IMR-90 (cell line): ENCODE results near the gene NXN. TPM values are rescaled to one million over a fixed set of nuclear protein-coding genes. Genes with fewer than 3 reads are reported as not detected.

ENCODE experiments used
- ATAC-seq: fragments of 200-7000 bp; cut with Tn5 transposase; 2 replicates; pipeline ENCODE4 v1.9.1; 2020; ENCODE audit warnings: low read depth, mild to moderate bottlenecking, moderate library complexity
- BruUV-seq: library from RNA; stranded (reverse); fragments of 400-500 nt; replicated peaks from 2 replicates; lab custom pipeline; 2021; lab: Mats Ljungman, UMichigan
- CTCF ChIA-PET: fragments of 300-600 bp; formaldehyde crosslinking; extraction: SDS; loops from one replicate; lab custom pipeline; 2021; ENCODE audit warnings: antibody characterized with exemption; lab: Yijun Ruan, JAX
- POLR2A ChIA-PET: fragments of 300-600 bp; sonication (Branson Sonifier 250); formaldehyde crosslinking; loops from one replicate; lab custom pipeline; 2022; ENCODE audit warnings: antibody characterized with exemption; ENCODE audit not compliant: unreplicated experiment; lab: Charles Lee
- DNase-seq: peaks from one replicate; pipeline ENCODE4 v3.0.0; 2013
- H2AFZ ChIP-seq: replicated peaks from 2 replicates; pipeline ENCODE3; 2013; ENCODE audit warnings: low read length, mild to moderate bottlenecking; ENCODE audit not compliant: poor library complexity
- H2AK5ac ChIP-seq: 2 replicates; pipeline ENCODE4 v1.6.1; 2013; ENCODE audit warnings: low read depth, low read length, inconsistent platforms
- H2AK9ac ChIP-seq: replicated peaks from 2 replicates; pipeline ENCODE3; 2013; ENCODE audit warnings: mild to moderate bottlenecking, low read depth, low read length, moderate library complexity; ENCODE audit not compliant: poor library complexity
- H2BK120ac ChIP-seq: 2 replicates; pipeline ENCODE4 v1.6.1; 2013; ENCODE audit warnings: low read depth, low read length, inconsistent platforms
- H2BK15ac ChIP-seq: 3 replicates; pipeline ENCODE4 v1.6.1; 2013; ENCODE audit warnings: low read depth, low read length, inconsistent platforms
- H2BK20ac ChIP-seq: 2 replicates; pipeline ENCODE4 v1.6.1; 2013; ENCODE audit warnings: low read depth, mild to moderate bottlenecking, inconsistent platforms, low read length, moderate library complexity
- H2BK5ac ChIP-seq: 2 replicates; pipeline ENCODE4 v1.6.1; 2013; ENCODE audit warnings: mild to moderate bottlenecking, low read depth, low read length, inconsistent platforms; ENCODE audit not compliant: poor library complexity, severe bottlenecking
- H3K14ac ChIP-seq: replicated peaks from 2 replicates; pipeline ENCODE4 v1.6.1; 2013; ENCODE audit warnings: low read depth, low read length, inconsistent platforms
- H3K18ac ChIP-seq: 2 replicates; pipeline ENCODE4 v1.6.1; 2013; ENCODE audit warnings: low read depth, low read length, control low read depth
- H3K23ac ChIP-seq: 2 replicates; pipeline ENCODE4 v1.6.1; 2013; ENCODE audit warnings: low read depth, low read length, inconsistent platforms
- H3K27ac ChIP-seq: 2 replicates; pipeline ENCODE4 v1.5.1; 2013; ENCODE audit warnings: mild to moderate bottlenecking, control low read depth, low read length; ENCODE audit not compliant: insufficient read depth
- H3K27me3 ChIP-seq: 2 replicates; pipeline ENCODE4 v1.6.1; 2013; ENCODE audit warnings: low read length; ENCODE audit not compliant: control insufficient read depth, insufficient read depth
- H3K36me3 ChIP-seq: 2 replicates; pipeline ENCODE4 v1.6.1; 2013; ENCODE audit warnings: low read length, mixed read lengths; ENCODE audit not compliant: control insufficient read depth, insufficient read depth
- H3K4ac ChIP-seq: 2 replicates; pipeline ENCODE4 v1.6.1; 2013; ENCODE audit warnings: low read depth, low read length, inconsistent platforms
- H3K4me1 ChIP-seq: 2 replicates; pipeline ENCODE4 v1.6.1; 2013; ENCODE audit warnings: low read length, mixed read lengths; ENCODE audit not compliant: control insufficient read depth, insufficient read depth
- H3K4me2 ChIP-seq: 2 replicates; pipeline ENCODE4 v1.6.1; 2013; ENCODE audit warnings: low read depth, mild to moderate bottlenecking, control low read depth, low read length, moderate library complexity
- H3K4me3 ChIP-seq: 2 replicates; pipeline ENCODE4 v1.5.1; 2013; ENCODE audit warnings: low read depth, mild to moderate bottlenecking, control low read depth, low read length, moderate library complexity; ENCODE audit not compliant: insufficient read depth
- H3K56ac ChIP-seq: 2 replicates; pipeline ENCODE4 v1.6.1; 2013; ENCODE audit warnings: low read length, inconsistent platforms; ENCODE audit not compliant: insufficient read depth; ENCODE audit errors: extremely low read depth
- H3K79me1 ChIP-seq, 2 experiments: 2 replicates each; pipeline ENCODE4 v1.6.1; 2013; ENCODE audit warnings: low read length in 2 of 2, inconsistent platforms in 1 of 2, low read depth in 1 of 2
- H3K9ac ChIP-seq: 2 replicates; pipeline ENCODE4 v1.6.1; 2013; ENCODE audit warnings: low read depth, low read length, control low read depth
- H3K9me1 ChIP-seq: 2 replicates; pipeline ENCODE4 v1.6.1; 2013; ENCODE audit warnings: low read length, inconsistent platforms; ENCODE audit not compliant: insufficient read depth
- H3K9me3 ChIP-seq: 2 replicates; pipeline ENCODE4 v1.6.1; 2013; ENCODE audit warnings: low read length; ENCODE audit not compliant: control insufficient read depth, insufficient read depth
- H4K20me1 ChIP-seq: 2 replicates; pipeline ENCODE4 v1.6.1; 2013; ENCODE audit warnings: low read length, inconsistent platforms; ENCODE audit not compliant: insufficient read depth
- H4K5ac ChIP-seq: 2 replicates; pipeline ENCODE4 v1.6.1; 2013; ENCODE audit warnings: mild to moderate bottlenecking, low read depth, low read length, control low read depth
- H4K8ac ChIP-seq, 2 experiments: 2 replicates each; pipeline ENCODE4 v1.6.1; 2013; ENCODE audit warnings: low read depth in 2 of 2, low read length in 2 of 2, control low read depth in 1 of 2, inconsistent platforms in 1 of 2
- H4K91ac ChIP-seq: 2 replicates; pipeline ENCODE4 v1.6.1; 2013; ENCODE audit warnings: low read depth, low read length, inconsistent platforms; ENCODE audit not compliant: insufficient read depth
- BHLHE40 ChIP-seq: fragments of 150-350 bp; IDR thresholded peaks from 2 replicates; pipeline ENCODE4 v1.6.1; 2016; ENCODE audit warnings: mild to moderate bottlenecking, low read depth, low read length
- CEBPB ChIP-seq: IDR thresholded peaks from 2 replicates; pipeline ENCODE4 v1.6.1; 2012; ENCODE audit warnings: low read depth, low read length, improper control_type of control experiment
- CHD1 ChIP-seq: IDR thresholded peaks from 2 replicates; pipeline ENCODE4 v1.6.1; 2012; ENCODE audit warnings: low read depth, low read length, improper control_type of control experiment
- FOS ChIP-seq: fragments of 150-350 bp; IDR thresholded peaks from 2 replicates; pipeline ENCODE4 v1.6.1; 2016; ENCODE audit warnings: low read depth, low read length
- MAFK ChIP-seq: IDR thresholded peaks from 2 replicates; pipeline ENCODE4 v1.6.1; 2012; ENCODE audit warnings: low read depth, low read length, improper control_type of control experiment
- MAZ ChIP-seq: IDR thresholded peaks from 2 replicates; pipeline ENCODE4 v1.6.1; 2012; ENCODE audit warnings: low read depth, mild to moderate bottlenecking, low read length, improper control_type of control experiment, moderate library complexity, borderline replicate concordance
- MXI1 ChIP-seq: IDR thresholded peaks from 2 replicates; pipeline ENCODE4 v1.6.1; 2012; ENCODE audit warnings: low read depth, mild to moderate bottlenecking, low read length, moderate library complexity, borderline replicate concordance
- NFE2L2 ChIP-seq: fragments of 150-350 bp; IDR thresholded peaks from 2 replicates; pipeline ENCODE4 v1.6.1; 2016; ENCODE audit warnings: low read depth, mild to moderate bottlenecking, low read length
- POLR2A ChIP-seq: IDR thresholded peaks from 2 replicates; pipeline ENCODE4 v1.6.1; 2012; ENCODE audit warnings: mild to moderate bottlenecking, low read depth, low read length
- RAD21 ChIP-seq: IDR thresholded peaks from 2 replicates; pipeline ENCODE4 v1.6.1; 2012; ENCODE audit warnings: low read length, improper control_type of control experiment
- RCOR1 ChIP-seq: IDR thresholded peaks from 2 replicates; pipeline ENCODE4 v1.6.1; 2012; ENCODE audit warnings: mild to moderate bottlenecking, low read length, improper control_type of control experiment; ENCODE audit not compliant: insufficient replicate concordance
- SMC3 ChIP-seq: fragments of 150-350 bp; IDR thresholded peaks from 2 replicates; pipeline ENCODE4 v1.6.1; 2016; ENCODE audit warnings: low read depth, mild to moderate bottlenecking, antibody characterized with exemption, low read length, moderate library complexity
- WGBS, 2 experiments: methylation state at CpG; one replicate each; pipeline versions ENCODE4 v1.1.5 to v1.1.7; 2013; ENCODE audit warnings: missing lambda C conversion rate in 2 of 2; ENCODE audit not compliant: insufficient read length in 1 of 2; ENCODE audit errors: extremely low coverage in 2 of 2; 5-methylcytosine and 5-hydroxymethylcytosine counted together
- dilution Hi-C: fragments of 300-500 bp; cut with HindIII; formaldehyde crosslinking; loops from one replicate; pipeline ENCODE4 v1.14.3; 2018; ENCODE audit warnings: low sequenced_read_pairs; ENCODE audit not compliant: unreplicated experiment
- in situ Hi-C: fragments of 300-500 bp; cut with MboI; formaldehyde crosslinking; loops from 3 replicates; pipeline ENCODE4 v1.14.3; 2019; ENCODE audit warnings: low sequenced_read_pairs, inconsistent platforms, mixed read lengths
- intact Hi-C: fragments of 100-400 bp; cut with micrococcal nuclease; formaldehyde crosslinking; loops from 2 replicates; pipeline ENCODE4 v1.10.0; 2022
- polyA plus RNA-seq, 3 experiments: library from polyadenylated mRNA; depleted of rRNA; stranded (reverse); fragments of >200 nt; gene quantifications; 2 replicates each; pipeline ENCODE4 v1.2.3, GENCODE V29; 2012; ENCODE audit warnings: low replicate concordance in 1 of 3
- total RNA-seq: library from RNA; depleted of rRNA; stranded (reverse); fragments of >200 nt; gene quantifications from 2 replicates; pipeline ENCODE4 v1.2.3, GENCODE V29; 2012
- TF ChIP-seq, protein P1 (sequence below): fragments of 150-350 bp; IDR thresholded peaks from 2 replicates; pipeline ENCODE4 v1.6.1; 2017; ENCODE audit warnings: mild to moderate bottlenecking, antibody characterized with exemption, low read length, low read depth
- TF ChIP-seq, protein P2 (sequence below): conservative IDR thresholded peaks from 2 replicates; pipeline ENCODE4 v1.5.1; 2012; ENCODE audit warnings: mild to moderate bottlenecking, low read depth, low read length, improper control_type of control experiment

NXN gene
- total and polyA plus RNA-seq, 2 of the 4 experiments (the other 2 are of a cell fraction): 52.5 to 116 TPM

GRCh38 chr17:856149-856548 is 123.4 kb downstream of the NXN start:
- Histone ChIP-seq H3K4ac (no peak overlapping the region), H2AK5ac (no peak overlapping the region), H3K36me3 (no peaks in the 10 kb centered on the region), H2BK20ac (no peak overlapping the region), H3K18ac (no peak overlapping the region), H3K4me1 (peaks cover 11% of the 10 kb centered on the region), H2BK15ac (no peak overlapping the region), H3K4me3 (no peak overlapping the region), H3K9me3 (no peaks in the 10 kb centered on the region), H3K27me3 (no peaks in the 10 kb centered on the region), H4K8ac (no peak overlapping the region), H4K5ac (no peak overlapping the region), H2BK5ac (no peak overlapping the region), H3K9me1 (peaks cover 7% of the 10 kb centered on the region; the same call in 1 of the 2 replicates), H3K79me1 (peaks cover 14 to 39% of the 10 kb centered on the region in 2 experiments), H2BK120ac (no peak overlapping the region), H3K56ac (no peak overlapping the region), H2AK9ac (no peak overlapping the region), H3K27ac (no peak overlapping the region), H4K20me1 (peaks cover 54% of the 10 kb centered on the region), H3K4me2 (no peak overlapping the region), H4K91ac (no peak overlapping the region), H3K14ac (no peak overlapping the region), H3K23ac (no peak overlapping the region), H2AFZ (no peak overlapping the region), H3K9ac (no peak overlapping the region)
- dilution Hi-C loops (no loop called here), in situ Hi-C loops (no loop called here), intact Hi-C loops (no loop called here)
- ATAC-seq: no peak
- no peak for DNase-seq
- CTCF ChIA-PET: interaction anchor here (0.7 kb wide), 1 partner anchor 341 kb away, joined by 4 read pairs; no protein-coding TSS in a partner anchor
- POLR2A ChIA-PET: no interaction called here
- no peak for TF ChIP-seq NFE2L2
- TF ChIP-seq SMC3: no peak
- no peak for TF ChIP-seq CHD1
- TF ChIP-seq POLR2A: no peak
- TF ChIP-seq, protein P1, sequence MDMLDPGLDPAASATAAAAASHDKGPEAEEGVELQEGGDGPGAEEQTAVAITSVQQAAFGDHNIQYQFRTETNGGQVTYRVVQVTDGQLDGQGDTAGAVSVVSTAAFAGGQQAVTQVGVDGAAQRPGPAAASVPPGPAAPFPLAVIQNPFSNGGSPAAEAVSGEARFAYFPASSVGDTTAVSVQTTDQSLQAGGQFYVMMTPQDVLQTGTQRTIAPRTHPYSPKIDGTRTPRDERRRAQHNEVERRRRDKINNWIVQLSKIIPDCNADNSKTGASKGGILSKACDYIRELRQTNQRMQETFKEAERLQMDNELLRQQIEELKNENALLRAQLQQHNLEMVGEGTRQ: no peak
- TF ChIP-seq FOS: no peak
- no peak for TF ChIP-seq CEBPB
- no peak for TF ChIP-seq BHLHE40
- TF ChIP-seq, protein P2, sequence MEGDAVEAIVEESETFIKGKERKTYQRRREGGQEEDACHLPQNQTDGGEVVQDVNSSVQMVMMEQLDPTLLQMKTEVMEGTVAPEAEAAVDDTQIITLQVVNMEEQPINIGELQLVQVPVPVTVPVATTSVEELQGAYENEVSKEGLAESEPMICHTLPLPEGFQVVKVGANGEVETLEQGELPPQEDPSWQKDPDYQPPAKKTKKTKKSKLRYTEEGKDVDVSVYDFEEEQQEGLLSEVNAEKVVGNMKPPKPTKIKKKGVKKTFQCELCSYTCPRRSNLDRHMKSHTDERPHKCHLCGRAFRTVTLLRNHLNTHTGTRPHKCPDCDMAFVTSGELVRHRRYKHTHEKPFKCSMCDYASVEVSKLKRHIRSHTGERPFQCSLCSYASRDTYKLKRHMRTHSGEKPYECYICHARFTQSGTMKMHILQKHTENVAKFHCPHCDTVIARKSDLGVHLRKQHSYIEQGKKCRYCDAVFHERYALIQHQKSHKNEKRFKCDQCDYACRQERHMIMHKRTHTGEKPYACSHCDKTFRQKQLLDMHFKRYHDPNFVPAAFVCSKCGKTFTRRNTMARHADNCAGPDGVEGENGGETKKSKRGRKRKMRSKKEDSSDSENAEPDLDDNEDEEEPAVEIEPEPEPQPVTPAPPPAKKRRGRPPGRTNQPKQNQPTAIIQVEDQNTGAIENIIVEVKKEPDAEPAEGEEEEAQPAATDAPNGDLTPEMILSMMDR: no peak
- TF ChIP-seq RAD21: no peak
- TF ChIP-seq MXI1: no peak
- no peak for TF ChIP-seq MAFK
- no peak for TF ChIP-seq MAZ
- TF ChIP-seq RCOR1: no peak
- no TSS peak for BruUV-seq
- WGBS, 2 experiments: no CpG with 5 or more reads among the region's 7 CpGs
